ENCODE measurements around the gene CEBPG. TPM values are rescaled to one million over a fixed set of nuclear protein-coding genes. Genes with fewer than 3 reads are reported as not detected.

The CEBPG gene
- total and polyA plus RNA-seq, 12 donors, result 10.4 to 22.2 (median 14.3) TPM

DNA sequence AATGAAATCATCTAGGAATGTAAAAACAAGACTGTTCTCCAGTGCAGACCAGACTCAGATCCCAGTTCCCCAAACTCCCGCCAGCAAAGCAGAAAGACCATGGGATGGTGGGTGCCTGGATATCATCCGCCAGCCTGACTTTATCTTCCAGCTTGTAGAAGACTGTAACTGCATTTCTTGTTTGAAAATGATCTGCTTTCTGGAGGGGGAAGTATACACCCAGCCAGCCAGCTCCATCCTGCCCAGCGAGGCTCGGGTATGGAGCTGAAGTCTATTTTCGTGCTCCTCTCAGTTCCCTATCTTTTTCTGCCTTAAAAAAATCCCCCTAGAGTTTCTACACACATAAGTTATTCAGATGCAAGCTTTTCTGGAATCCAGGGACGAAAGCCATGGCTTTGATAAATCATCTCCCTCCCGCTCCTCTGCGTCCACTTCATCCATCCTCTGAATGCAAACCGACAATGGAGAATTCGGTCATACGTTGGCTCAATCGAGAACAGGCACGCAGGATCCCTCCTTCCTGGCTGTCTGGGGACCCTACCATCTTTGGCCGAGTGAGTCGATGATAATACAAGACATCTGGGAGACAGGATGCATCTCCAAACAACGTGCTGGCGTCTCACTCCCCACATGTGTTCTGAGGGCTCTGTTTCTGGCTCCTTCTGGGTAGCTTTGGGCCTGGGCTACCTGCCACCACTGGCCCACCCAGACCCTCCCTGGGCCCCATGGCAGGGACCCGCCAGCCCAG, 31.2 kb downstream of the CEBPG start:
- WGBS, 2 donors, result 78% methylated on average over 18 of the region's 18 CpGs
- Histone ChIP-seq H3K27me3 (no peaks in the 10 kb centered on the region), H3K4me1 (peaks cover 0 to 20% (median 0%) of the 10 kb centered on the region in 9 donors), H3K9me3 (no peaks in the 10 kb centered on the region), H3K4me3 (no peak overlapping the region), H3K36me3 (peaks cover 0 to 1% (median 0%) of the 10 kb centered on the region in 9 donors), H3K27ac (no peak overlapping the region)
- DNase-seq (no peak), ATAC-seq (no peak)
- intact Hi-C loops (cut with DNase I), result loop anchor here in 7 of 10 donors (2.0 to 10.0 kb wide), 6 partner anchors 42 to 260 kb away; partner anchors contain the start of gene CEBPA (in 6 of the 7)
- TF ChIP-seq, protein P1, sequence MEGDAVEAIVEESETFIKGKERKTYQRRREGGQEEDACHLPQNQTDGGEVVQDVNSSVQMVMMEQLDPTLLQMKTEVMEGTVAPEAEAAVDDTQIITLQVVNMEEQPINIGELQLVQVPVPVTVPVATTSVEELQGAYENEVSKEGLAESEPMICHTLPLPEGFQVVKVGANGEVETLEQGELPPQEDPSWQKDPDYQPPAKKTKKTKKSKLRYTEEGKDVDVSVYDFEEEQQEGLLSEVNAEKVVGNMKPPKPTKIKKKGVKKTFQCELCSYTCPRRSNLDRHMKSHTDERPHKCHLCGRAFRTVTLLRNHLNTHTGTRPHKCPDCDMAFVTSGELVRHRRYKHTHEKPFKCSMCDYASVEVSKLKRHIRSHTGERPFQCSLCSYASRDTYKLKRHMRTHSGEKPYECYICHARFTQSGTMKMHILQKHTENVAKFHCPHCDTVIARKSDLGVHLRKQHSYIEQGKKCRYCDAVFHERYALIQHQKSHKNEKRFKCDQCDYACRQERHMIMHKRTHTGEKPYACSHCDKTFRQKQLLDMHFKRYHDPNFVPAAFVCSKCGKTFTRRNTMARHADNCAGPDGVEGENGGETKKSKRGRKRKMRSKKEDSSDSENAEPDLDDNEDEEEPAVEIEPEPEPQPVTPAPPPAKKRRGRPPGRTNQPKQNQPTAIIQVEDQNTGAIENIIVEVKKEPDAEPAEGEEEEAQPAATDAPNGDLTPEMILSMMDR (IDR thresholded peaks at IDR 0.05), result no peak

DNA sequence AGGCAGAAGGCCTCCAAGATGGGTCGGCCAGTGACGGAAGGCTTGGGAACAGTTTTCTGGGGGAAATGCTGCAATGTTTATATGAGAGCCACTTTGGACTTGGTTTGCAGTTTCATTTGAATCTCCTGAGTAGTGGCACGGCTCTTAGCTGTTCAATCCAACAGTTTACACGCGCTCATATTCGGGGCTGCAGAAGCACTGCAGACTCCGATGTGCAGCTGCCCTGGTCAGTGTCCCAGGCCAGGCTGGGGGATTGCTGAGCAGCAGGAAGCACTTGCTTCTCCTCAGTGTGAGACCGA, 31.7 kb downstream of the CEBPG start:
- intact Hi-C loops (cut with DNase I), result loop anchor here in 7 of 10 donors (2.0 to 10.0 kb wide), 5 partner anchors 73 to 260 kb away; partner anchors contain the start of gene CEBPA (in 6 of the 7)
- DNase-seq (no peak), ATAC-seq (no peak)
- Histone ChIP-seq H3K27ac (no peak overlapping the region), H3K4me1 (peaks cover 0 to 20% (median 0%) of the 10 kb centered on the region in 9 donors), H3K27me3 (no peaks in the 10 kb centered on the region), H3K36me3 (peaks cover 0 to 7% (median 0%) of the 10 kb centered on the region in 9 donors), H3K4me3 (no peak overlapping the region), H3K9me3 (no peaks in the 10 kb centered on the region)
- WGBS, 2 donors, result 78 to 82% methylated on average over 8 of the region's 8 CpGs
- TF ChIP-seq, protein P1 (IDR thresholded peaks at IDR 0.05), result no peak

DNA sequence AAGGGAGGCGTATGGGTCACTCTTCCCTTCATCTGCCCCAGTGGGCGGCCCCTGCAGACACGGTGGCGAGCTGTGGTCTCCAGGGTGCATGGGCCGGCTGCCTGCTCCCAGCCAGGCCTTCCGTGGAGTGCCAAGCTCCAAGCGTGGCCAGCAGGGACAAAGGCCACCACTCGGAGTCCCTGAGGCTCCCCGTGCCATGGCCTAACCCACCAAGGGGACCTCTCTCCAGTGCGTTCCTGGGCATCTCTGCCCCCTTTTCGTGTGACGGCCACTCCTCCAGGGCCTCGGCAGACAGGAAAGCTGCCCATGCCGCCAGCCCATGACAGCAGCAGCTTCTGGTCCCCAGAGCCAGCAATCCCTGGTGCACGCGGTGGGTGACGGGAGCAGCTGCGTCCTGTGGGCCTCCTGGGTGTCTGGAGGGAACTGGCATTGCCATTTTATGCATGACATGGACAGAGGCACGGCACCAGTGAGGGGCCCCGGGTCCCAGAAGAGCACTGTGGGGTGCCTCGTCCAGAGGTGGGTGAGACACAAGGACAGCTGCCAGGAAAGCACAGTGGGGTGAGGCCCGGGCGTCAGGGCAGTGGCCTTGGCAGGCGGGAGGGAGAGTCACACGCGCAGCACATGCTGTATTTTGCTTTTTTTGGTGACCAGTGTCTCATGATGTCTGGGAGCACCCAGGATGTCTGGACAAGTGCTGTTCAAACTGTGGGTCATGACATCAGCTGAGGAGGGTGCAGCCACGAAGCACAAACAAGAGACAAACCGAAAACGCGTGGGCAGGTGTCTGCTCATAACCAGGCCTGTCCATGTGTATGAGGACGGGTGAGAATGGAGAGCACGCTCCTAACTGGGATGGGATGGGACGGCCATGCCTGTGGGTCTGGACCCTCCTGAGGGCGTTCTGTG, 32.3 kb downstream of the CEBPG start:
- 91 to 93% methylated on average over 34 of the region's 34 CpGs for WGBS, 2 donors
- H3K4me3 ChIP-seq, result no peak overlapping the region
- TF ChIP-seq, protein P1 (IDR thresholded peaks at IDR 0.05), result no peak
- H3K4me1 ChIP-seq, result peaks cover 0 to 20% (median 0%) of the 10 kb centered on the region in 9 donors
- H3K36me3 ChIP-seq, result peaks cover 0 to 13% (median 0%) of the 10 kb centered on the region in 9 donors
- no peaks in the 10 kb centered on the region for H3K9me3 ChIP-seq
- H3K27ac ChIP-seq, result no peak overlapping the region
- ATAC-seq, result peak in 4 of 8 donors; percentile 4 to 22 (median 14)
- H3K27me3 ChIP-seq, result no peaks in the 10 kb centered on the region
- intact Hi-C loops (cut with DNase I), result loop anchor here (1.0 to 10.0 kb wide), 11 partner anchors 74 to 261 kb away; partner anchors contain the start of gene CEBPA (in 6 of the 10)
- DNase-seq, result no peak

DNA sequence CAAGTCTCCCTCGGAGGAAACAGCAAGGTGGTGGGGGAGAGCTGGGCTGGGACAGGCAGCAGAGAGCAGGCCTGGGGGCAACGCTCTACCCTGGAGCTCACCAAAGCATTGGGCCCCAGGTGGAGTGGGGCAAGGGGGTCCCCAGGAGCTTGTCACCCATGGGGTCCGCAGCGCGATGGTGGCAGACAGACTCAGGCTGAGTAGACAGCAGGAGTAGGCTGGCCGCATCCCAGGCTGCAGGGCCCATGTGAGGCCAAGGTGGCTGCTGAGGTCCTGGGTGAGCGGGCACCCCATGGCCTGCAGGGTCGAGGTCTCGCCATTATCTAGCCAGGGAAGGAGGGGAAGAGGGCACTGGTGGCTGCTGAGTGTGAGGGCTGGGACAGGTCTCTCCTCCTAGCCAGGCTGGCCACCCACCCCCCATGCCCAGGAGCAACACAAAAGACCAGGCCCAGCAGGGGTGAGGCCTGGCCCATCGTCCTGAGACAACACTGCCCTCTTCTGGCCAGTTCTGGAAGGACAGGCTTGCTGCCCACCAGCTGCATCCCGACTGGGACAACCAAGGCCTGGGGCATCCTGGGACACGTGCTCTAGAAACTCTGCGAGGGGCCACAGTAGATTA, 33.1 kb downstream of the CEBPG start:
- WGBS, 2 donors, result 63 to 65% methylated on average over 13 of the region's 13 CpGs
- H3K4me1 ChIP-seq, result peaks cover 0 to 20% (median 0%) of the 10 kb centered on the region in 9 donors
- no peak overlapping the region for H3K4me3 ChIP-seq
- TF ChIP-seq, protein P1 (IDR thresholded peaks at IDR 0.05), result peak; percentile 92 to 99 (median 96)
- DNase-seq (peak; percentile 60 to 71), ATAC-seq (peak; percentile 59 to 83 (median 76))
- H3K9me3 ChIP-seq, result no peaks in the 10 kb centered on the region
- intact Hi-C loops (cut with DNase I), result loop anchor here (1.0 to 10.0 kb wide), 12 partner anchors 74 to 262 kb away; partner anchors contain the start of gene CEBPA (in 6 of the 10)
- H3K27ac ChIP-seq, result no peak overlapping the region
- H3K27me3 ChIP-seq, result no peaks in the 10 kb centered on the region
- peaks cover 0 to 20% (median 0%) of the 10 kb centered on the region in 9 donors for H3K36me3 ChIP-seq
